ENCODE measurements around the gene PMM1. TPM values are rescaled to one million over a fixed set of nuclear protein-coding genes. Genes with fewer than 3 reads are reported as not detected.

Gene PMM1
- total RNA-seq, 1 experiment from 2014 or later = 10.0 TPM

DNA sequence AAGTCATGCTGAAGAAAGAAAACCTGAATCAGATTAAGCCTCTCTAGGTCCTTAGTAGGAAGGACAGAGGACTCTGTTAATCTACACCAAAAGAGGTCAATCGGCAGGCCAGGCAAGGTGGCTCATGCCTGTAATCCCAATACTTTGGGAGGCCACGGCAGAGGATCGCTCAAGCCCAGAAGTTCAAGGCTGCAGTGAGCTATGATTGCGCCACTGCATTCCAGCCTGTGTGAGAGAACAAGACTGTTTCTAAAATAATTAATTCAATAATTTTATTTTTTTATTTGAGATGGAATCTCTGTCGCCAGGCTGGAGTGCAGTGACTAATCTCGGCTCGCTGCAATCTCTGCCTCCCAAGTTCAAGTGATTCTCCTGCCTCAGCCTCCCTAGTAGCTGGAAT, 35.9 kb upstream of the PMM1 start:
- H3K79me2 ChIP-seq (ENCODE audit: low read length) = peaks cover 68% of the 10 kb centered on the region
- H3K36me3 ChIP-seq (ENCODE audit: insufficient read depth, low read length) = peaks cover 40% of the 10 kb centered on the region

DNA sequence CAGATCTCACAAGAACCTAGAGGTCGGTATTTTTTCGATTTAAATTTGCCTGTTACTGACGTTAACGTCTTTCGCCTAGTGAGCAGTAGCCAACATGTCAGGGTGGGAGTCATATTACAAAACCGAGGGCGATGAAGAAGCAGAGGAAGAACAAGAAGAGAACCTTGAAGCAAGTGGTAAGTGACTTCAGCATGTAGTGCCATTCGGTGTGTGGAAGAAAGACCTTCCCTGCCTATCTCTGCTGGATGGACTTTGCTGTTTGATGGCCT, 32.2 kb upstream of the PMM1 start:
- H3K9me3 ChIP-seq (ENCODE audit: low read length) = no peaks in the 10 kb centered on the region
- peak overlapping the region; percentile 91 for H3K4me3 ChIP-seq (ENCODE audit: low read length)
- H3K27ac ChIP-seq (ENCODE audit: low read length) = peak overlapping the region; percentile 81
- H3K4me2 ChIP-seq (ENCODE audit: low read depth, low read length, poor library complexity, severe bottlenecking) = peak overlapping the region; percentile 96
- peaks cover 6% of the 10 kb centered on the region; the same call in 1 of the 2 replicates for H4K20me1 ChIP-seq (ENCODE audit: insufficient read depth, low read depth, low read length)
- H3K9ac ChIP-seq (ENCODE audit: low read length) = peak overlapping the region; percentile 90
- H3K36me3 ChIP-seq (ENCODE audit: insufficient read depth, low read length) = peaks cover 23% of the 10 kb centered on the region
- no peaks in the 10 kb centered on the region for H3K27me3 ChIP-seq (ENCODE audit: low read length)
- no peak overlapping the region; the same call in 1 of the 2 replicates for H2AFZ ChIP-seq (ENCODE audit: low read length)
- no peak for DNase-seq
- peaks cover 32% of the 10 kb centered on the region for H3K4me1 ChIP-seq (ENCODE audit: low read length)
- peaks cover 80% of the 10 kb centered on the region for H3K79me2 ChIP-seq (ENCODE audit: low read length)
- no peaks in the 10 kb centered on the region for H3K9me2 ChIP-seq (replicated peaks; ENCODE audit: insufficient read depth, low read length)

More for the DNA sequence above, 35.9 kb upstream of the PMM1 start:
- peaks cover 5% of the 10 kb centered on the region for H3K4me1 ChIP-seq (ENCODE audit: low read length)
- H3K9ac ChIP-seq (ENCODE audit: low read length) = no peak overlapping the region
- DNase-seq = no peak
- H3K27ac ChIP-seq (ENCODE audit: low read length) = no peak overlapping the region
- H3K4me3 ChIP-seq (ENCODE audit: low read length) = no peak overlapping the region
- H3K27me3 ChIP-seq (ENCODE audit: low read length) = no peaks in the 10 kb centered on the region
- no peaks in the 10 kb centered on the region for H3K9me2 ChIP-seq (replicated peaks; ENCODE audit: insufficient read depth, low read length)
- no peak overlapping the region for H3K4me2 ChIP-seq (ENCODE audit: low read depth, low read length, poor library complexity, severe bottlenecking)
- no peak overlapping the region for H2AFZ ChIP-seq (ENCODE audit: low read length)
- no peaks in the 10 kb centered on the region for H3K9me3 ChIP-seq (ENCODE audit: low read length)
- peaks cover 11% of the 10 kb centered on the region; the same call in 1 of the 2 replicates for H4K20me1 ChIP-seq (ENCODE audit: insufficient read depth, low read depth, low read length)

DNA sequence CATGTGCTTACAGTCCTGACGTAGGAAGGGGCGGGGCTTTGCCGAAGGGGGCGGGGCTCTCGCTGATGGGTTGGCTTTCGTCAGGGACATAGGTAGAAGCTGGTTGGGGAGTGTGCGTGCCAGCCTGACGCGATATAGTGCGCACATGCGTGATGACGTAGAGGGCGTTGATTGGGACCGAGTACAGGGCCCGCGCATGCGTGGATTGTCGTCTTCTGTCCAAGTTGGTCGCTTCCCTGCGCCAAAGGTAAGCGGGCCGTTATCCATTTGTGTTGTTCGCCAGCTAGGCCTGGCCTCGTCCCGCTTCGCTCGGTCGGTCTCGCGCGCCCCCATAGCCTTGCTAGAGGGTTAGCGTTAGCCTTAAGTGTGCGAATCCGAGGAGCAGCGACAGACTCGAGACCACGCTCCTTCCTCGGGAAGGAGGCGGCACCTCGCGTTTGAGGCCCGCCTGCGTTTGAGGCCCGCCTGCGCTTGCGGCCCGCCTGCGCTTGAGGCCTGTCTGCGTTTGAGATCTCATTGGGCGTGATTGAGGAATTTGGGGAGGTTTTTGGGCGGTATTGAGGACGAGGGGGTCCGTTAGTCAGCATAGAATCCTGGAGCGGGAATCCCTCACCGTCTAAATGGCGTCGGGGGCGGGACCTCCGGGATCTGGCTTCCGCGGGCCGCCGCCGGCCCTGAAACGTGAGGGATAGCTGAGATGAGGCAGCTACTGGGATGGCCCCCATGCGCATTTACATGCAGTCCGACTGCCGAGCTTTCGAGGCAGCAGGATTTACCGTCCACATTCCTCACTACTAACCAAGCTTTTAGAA, 31.7 kb upstream of the PMM1 start, which contains the start of gene XRCC6:
TSS of gene XRCC6 (plus strand) at position 197 of the 812 bp plus-strand sequence. CDS start 710 bp downstream, outside the sequence.
- Histone ChIP-seq H3K36me3 (ENCODE audit: insufficient read depth, low read length) (peaks cover 26% of the 10 kb centered on the region), H3K9me2 (replicated peaks; ENCODE audit: insufficient read depth, low read length) (no peaks in the 10 kb centered on the region), H3K27me3 (ENCODE audit: low read length) (no peaks in the 10 kb centered on the region), H4K20me1 (ENCODE audit: insufficient read depth, low read depth, low read length) (peaks cover 6% of the 10 kb centered on the region; the same call in 1 of the 2 replicates), H3K4me1 (ENCODE audit: low read length) (peaks cover 37% of the 10 kb centered on the region), H3K9me3 (ENCODE audit: low read length) (no peaks in the 10 kb centered on the region), H3K9ac (ENCODE audit: low read length) (peak within 1 kb of the TSS; percentile 94), H3K4me3 (ENCODE audit: low read length) (peak within 1 kb of the TSS; percentile 91), H3K79me2 (ENCODE audit: low read length) (peaks cover 83% of the 10 kb centered on the region), H3K4me2 (ENCODE audit: low read depth, low read length, poor library complexity, severe bottlenecking) (peak within 1 kb of the TSS; percentile 96), H3K27ac (ENCODE audit: low read length) (peak within 1 kb of the TSS; percentile 81), H2AFZ (ENCODE audit: low read length) (peak within 1 kb of the TSS; percentile 71; the same call in 1 of the 2 replicates)
- DNase-seq = peak; percentile 100

GRCh38 chr22:41620589-41621098, 31.0 kb upstream of the PMM1 start, which contains the start of gene DESI1:
Gene DESI1, minus strand, starts transcription at chr22:41621043. Its CDS starts 204 bp downstream, at chr22:41620839.
- Histone ChIP-seq H3K79me2 (ENCODE audit: low read length) (peaks cover 89% of the 10 kb centered on the region), H3K4me2 (ENCODE audit: low read depth, low read length, poor library complexity, severe bottlenecking) (peak within 1 kb of the TSS; percentile 96), H3K4me1 (ENCODE audit: low read length) (peaks cover 38% of the 10 kb centered on the region), H2AFZ (ENCODE audit: low read length) (peak within 1 kb of the TSS; percentile 71; the same call in 1 of the 2 replicates), H3K36me3 (ENCODE audit: insufficient read depth, low read length) (peaks cover 26% of the 10 kb centered on the region), H3K9me3 (ENCODE audit: low read length) (no peaks in the 10 kb centered on the region), H3K27ac (ENCODE audit: low read length) (peak within 1 kb of the TSS; percentile 81), H3K9ac (ENCODE audit: low read length) (peak within 1 kb of the TSS; percentile 94), H3K4me3 (ENCODE audit: low read length) (peak within 1 kb of the TSS; percentile 91), H4K20me1 (ENCODE audit: insufficient read depth, low read depth, low read length) (peaks cover 6% of the 10 kb centered on the region; the same call in 1 of the 2 replicates), H3K9me2 (replicated peaks; ENCODE audit: insufficient read depth, low read length) (no peaks in the 10 kb centered on the region), H3K27me3 (ENCODE audit: low read length) (no peaks in the 10 kb centered on the region)
- DNase-seq = peak; percentile 65

DNA sequence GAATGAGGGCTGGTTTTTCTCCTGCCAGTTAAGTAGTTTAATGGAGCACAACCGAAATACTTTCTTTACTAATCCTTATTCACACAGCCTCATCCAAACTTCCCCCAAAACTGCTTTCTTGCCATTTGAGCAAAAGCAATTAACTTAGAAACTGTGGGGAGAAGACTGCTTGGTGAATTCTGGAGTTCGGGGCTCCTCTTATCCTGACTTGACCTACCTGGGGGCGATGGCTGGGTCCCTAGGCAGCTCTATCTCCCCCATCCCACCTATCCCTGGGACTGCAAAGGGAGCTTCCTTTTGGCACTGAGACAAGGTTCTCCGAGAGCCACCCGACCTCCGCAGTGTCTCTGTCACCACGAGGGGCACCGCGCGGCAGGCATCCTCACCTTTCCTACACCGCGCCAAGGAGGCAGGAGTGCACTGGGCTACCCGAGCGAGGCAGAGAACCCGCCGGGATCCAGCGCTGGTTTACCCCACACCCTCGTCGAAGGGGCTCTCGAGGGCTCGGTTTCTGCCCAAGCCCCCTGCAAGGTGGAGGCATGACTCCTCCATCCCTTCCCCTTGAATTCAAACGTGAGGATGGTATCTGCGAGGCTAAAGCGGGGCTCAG, 30.4 kb upstream of the PMM1 start:
- Histone ChIP-seq H3K36me3 (ENCODE audit: insufficient read depth, low read length) (peaks cover 21% of the 10 kb centered on the region; the same call in 1 of the 2 replicates), H3K27me3 (ENCODE audit: low read length) (no peaks in the 10 kb centered on the region), H4K20me1 (ENCODE audit: insufficient read depth, low read depth, low read length) (peaks cover 6% of the 10 kb centered on the region; the same call in 1 of the 2 replicates), H3K27ac (ENCODE audit: low read length) (peak overlapping the region; percentile 54), H3K9me2 (replicated peaks; ENCODE audit: insufficient read depth, low read length) (no peaks in the 10 kb centered on the region), H2AFZ (ENCODE audit: low read length) (no peak overlapping the region), H3K4me1 (ENCODE audit: low read length) (peaks cover 38% of the 10 kb centered on the region), H3K9ac (ENCODE audit: low read length) (peak overlapping the region; percentile 94), H3K4me2 (ENCODE audit: low read depth, low read length, poor library complexity, severe bottlenecking) (peak overlapping the region; percentile 96), H3K9me3 (ENCODE audit: low read length) (no peaks in the 10 kb centered on the region), H3K4me3 (ENCODE audit: low read length) (peak overlapping the region; percentile 91), H3K79me2 (ENCODE audit: low read length) (peaks cover 89% of the 10 kb centered on the region)
- peak; percentile 78 for DNase-seq

- H3K9me3 ChIP-seq (ENCODE audit: low read length) = no peaks in the 10 kb centered on the region
- peaks cover 16% of the 10 kb centered on the region; the same call in 1 of the 2 replicates for H3K36me3 ChIP-seq (ENCODE audit: insufficient read depth, low read length)
- H3K79me2 ChIP-seq (ENCODE audit: low read length) = peaks cover 65% of the 10 kb centered on the region
- no peak for DNase-seq
- H4K20me1 ChIP-seq (ENCODE audit: insufficient read depth, low read depth, low read length) = peaks cover 8% of the 10 kb centered on the region; the same call in 1 of the 2 replicates
- no peak overlapping the region for H2AFZ ChIP-seq (ENCODE audit: low read length)
- no peaks in the 10 kb centered on the region for H3K27me3 ChIP-seq (ENCODE audit: low read length)
- H3K9me2 ChIP-seq (replicated peaks; ENCODE audit: insufficient read depth, low read length) = no peaks in the 10 kb centered on the region
- no peak overlapping the region for H3K9ac ChIP-seq (ENCODE audit: low read length)
- H3K27ac ChIP-seq (ENCODE audit: low read length) = no peak overlapping the region
- no peak overlapping the region for H3K4me2 ChIP-seq (ENCODE audit: low read depth, low read length, poor library complexity, severe bottlenecking)
- no peak overlapping the region for H3K4me3 ChIP-seq (ENCODE audit: low read length)
- peaks cover 20% of the 10 kb centered on the region for H3K4me1 ChIP-seq (ENCODE audit: low read length)
These were observed 23.8 kb upstream of the PMM1 start for GRCh38 chr22:41613456-41613855.

- Histone ChIP-seq H3K9ac (ENCODE audit: low read length) (no peak overlapping the region), H3K79me2 (ENCODE audit: low read length) (peaks cover 60% of the 10 kb centered on the region), H3K27ac (ENCODE audit: low read length) (no peak overlapping the region), H3K4me3 (ENCODE audit: low read length) (no peak overlapping the region), H3K36me3 (ENCODE audit: insufficient read depth, low read length) (peaks cover 16% of the 10 kb centered on the region; the same call in 1 of the 2 replicates), H4K20me1 (ENCODE audit: insufficient read depth, low read depth, low read length) (peaks cover 8% of the 10 kb centered on the region; the same call in 1 of the 2 replicates), H3K4me2 (ENCODE audit: low read depth, low read length, poor library complexity, severe bottlenecking) (no peak overlapping the region), H3K27me3 (ENCODE audit: low read length) (no peaks in the 10 kb centered on the region), H2AFZ (ENCODE audit: low read length) (no peak overlapping the region), H3K9me2 (replicated peaks; ENCODE audit: insufficient read depth, low read length) (no peaks in the 10 kb centered on the region), H3K4me1 (ENCODE audit: low read length) (peaks cover 15% of the 10 kb centered on the region), H3K9me3 (ENCODE audit: low read length) (no peaks in the 10 kb centered on the region)
- DNase-seq = no peak
These were observed 23.1 kb upstream of the PMM1 start for GRCh38 chr22:41612603-41613306.

All from Karpas-422 (cell line).